A673 (cell line): Measurements from ENCODE around the gene FRMD4A. TPM values are rescaled to one million over a fixed set of nuclear protein-coding genes. Genes with fewer than 3 reads are reported as not detected.

Experiments used
- BruUV-seq: library from RNA; stranded (reverse); fragments of 400-500 nt; replicated peaks from 2 replicates; lab custom pipeline; 2021; lab: Mats Ljungman, UMichigan
- CTCF ChIA-PET: fragments of 300-600 bp; sonication (Branson Sonifier 250); formaldehyde crosslinking; loops from one replicate; lab custom pipeline; 2022; ENCODE audit warnings: antibody characterized with exemption; lab: Charles Lee
- POLR2A ChIA-PET: fragments of 300-600 bp; sonication (Branson Sonifier 250); formaldehyde crosslinking; loops from one replicate; lab custom pipeline; 2022; ENCODE audit warnings: antibody characterized with exemption; ENCODE audit not compliant: low non-redundant PET; lab: Charles Lee
- DNase-seq: peaks from one replicate; pipeline ENCODE4 v3.0.0-alpha.2; 2015; ENCODE audit warnings: low spot score
- H3K27ac ChIP-seq: fragments of 200-600 bp; sonication (generic); 2 replicates; pipeline ENCODE4 v1.5.1; 2016; ENCODE audit warnings: mixed run types, low read depth, mild to moderate bottlenecking, mixed read lengths, antibody characterized with exemption, low read length; ENCODE audit not compliant: poor library complexity, severe bottlenecking
- H3K27me3 ChIP-seq: fragments of 200-600 bp; sonication (generic); replicated peaks from 2 replicates; pipeline ENCODE4 v1.6.1; 2017; ENCODE audit warnings: mixed run types, low read depth, mild to moderate bottlenecking, mixed read lengths, antibody characterized with exemption, low read length; ENCODE audit not compliant: insufficient read depth, poor library complexity
- H3K36me3 ChIP-seq: fragments of 200-600 bp; sonication (generic); 2 replicates; pipeline ENCODE4 v1.6.1; 2016; ENCODE audit warnings: mixed run types, mild to moderate bottlenecking, mixed read lengths, antibody characterized with exemption, low read length; ENCODE audit not compliant: insufficient read depth, poor library complexity, severe bottlenecking
- H3K4me1 ChIP-seq: fragments of 200-600 bp; sonication (generic); 2 replicates; pipeline ENCODE4 v1.6.1; 2017; ENCODE audit warnings: mixed run types, mild to moderate bottlenecking, mixed read lengths, antibody characterized with exemption, low read length; ENCODE audit not compliant: insufficient read depth, poor library complexity, severe bottlenecking
- H3K4me3 ChIP-seq: fragments of 200-600 bp; sonication (generic); 2 replicates; pipeline ENCODE4 v1.5.1; 2016; ENCODE audit warnings: low read depth, mixed run types, mild to moderate bottlenecking, mixed read lengths, low read length; ENCODE audit not compliant: poor library complexity, severe bottlenecking
- H3K9me3 ChIP-seq: fragments of 200-600 bp; sonication (generic); 2 replicates; pipeline ENCODE4 v1.6.1; 2016; ENCODE audit warnings: mixed run types, low read depth, mild to moderate bottlenecking, mixed read lengths, antibody characterized with exemption, low read length; ENCODE audit not compliant: poor library complexity, severe bottlenecking
- CTCF ChIP-seq: fragments of 300-800, 200-600 bp; sonication (generic); conservative IDR thresholded peaks from 2 replicates; pipeline ENCODE4 v1.5.1; 2017; ENCODE audit warnings: low read depth, mild to moderate bottlenecking, antibody characterized with exemption, low read length, moderate library complexity, mixed read lengths
- EZH2 ChIP-seq: fragments of 200-600 bp; sonication (generic); IDR thresholded peaks from 2 replicates; pipeline ENCODE4 v1.6.1; 2017; ENCODE audit warnings: borderline replicate concordance, low read depth, mild to moderate bottlenecking, mixed read lengths, antibody characterized with exemption, low read length; ENCODE audit not compliant: poor library complexity, severe bottlenecking
- intact Hi-C: fragments of 100-400 bp; cut with micrococcal nuclease; formaldehyde crosslinking; loops from one replicate; pipeline ENCODE4 v1.10.0; 2022; ENCODE audit not compliant: unreplicated experiment
- total RNA-seq: library from RNA; stranded (reverse); gene quantifications from 2 replicates; pipeline ENCODE4 v1.2.3, GENCODE V29; 2021

The FRMD4A gene
- total RNA-seq, 1 experiment from 2014 or later = 26.3 TPM

GRCh38 chr10:14124941-14125340 lies 205.8 kb downstream of the FRMD4A start:
- intact Hi-C loops = no loop called here
- ChIA-PET POLR2A (no interaction called here), CTCF (no interaction called here)
- no peaks in the 10 kb centered on the region for H3K36me3 ChIP-seq
- DNase-seq = no peak
- no peaks in the 10 kb centered on the region for H3K9me3 ChIP-seq
- no peak for TF ChIP-seq EZH2
- no peak for TF ChIP-seq CTCF
- no peak overlapping the region for H3K27ac ChIP-seq
- no TSS peak for BruUV-seq
- no peak overlapping the region for H3K4me3 ChIP-seq
- H3K4me1 ChIP-seq = no peaks in the 10 kb centered on the region
- H3K27me3 ChIP-seq = peaks cover 3% of the 10 kb centered on the region

GRCh38 chr10:14123139-14123538 lies 207.6 kb downstream of the FRMD4A start:
- no TSS peak for BruUV-seq
- DNase-seq = no peak
- POLR2A ChIA-PET = no interaction called here
- TF ChIP-seq EZH2 = no peak
- no peak for TF ChIP-seq CTCF
- peaks cover 3% of the 10 kb centered on the region for H3K27me3 ChIP-seq
- no peak overlapping the region for H3K4me3 ChIP-seq
- no peaks in the 10 kb centered on the region for H3K9me3 ChIP-seq
- CTCF ChIA-PET = no interaction called here
- intact Hi-C loops = no loop called here
- no peaks in the 10 kb centered on the region for H3K4me1 ChIP-seq
- H3K36me3 ChIP-seq = no peaks in the 10 kb centered on the region
- H3K27ac ChIP-seq = no peak overlapping the region

GRCh38 chr10:14120812-14121211 lies 209.9 kb downstream of the FRMD4A start:
- no TSS peak for BruUV-seq
- TF ChIP-seq EZH2 (no peak), CTCF (no peak)

More at GRCh38 chr10:14120812-14121211, 209.9 kb downstream of the FRMD4A start:
- CTCF ChIA-PET = no interaction called here
- Histone ChIP-seq H3K9me3 (no peaks in the 10 kb centered on the region), H3K36me3 (no peaks in the 10 kb centered on the region), H3K27ac (no peak overlapping the region), H3K4me1 (no peaks in the 10 kb centered on the region), H3K4me3 (no peak overlapping the region), H3K27me3 (peaks cover 3% of the 10 kb centered on the region)
- DNase-seq = no peak
- intact Hi-C loops = no loop called here
- POLR2A ChIA-PET = no interaction called here
